Astrocyte (in vitro differentiated cells and primary cell): Measurements from ENCODE around the gene MIA.

Experiments
- CTCF ChIP-seq: IDR thresholded peaks from 2 replicates; pipeline ENCODE4 v1.5.1; 2011; ENCODE audit warnings: low read depth, mild to moderate bottlenecking, inconsistent platforms, low read length, moderate library complexity; ENCODE audit not compliant: insufficient read depth
- EZH2 ChIP-seq: IDR thresholded peaks from 2 replicates; pipeline ENCODE4 v1.6.1; 2012; ENCODE audit warnings: mild to moderate bottlenecking, low read length, inconsistent platforms; ENCODE audit not compliant: insufficient read depth

GRCh38 chr19:40807147-40808020 lies 32.1 kb downstream of the MIA start:
- TF ChIP-seq CTCF: no peak
- TF ChIP-seq EZH2: no peak
